Activated CD8-positive, alpha-beta memory T cell treated with anti-CD3 and anti-CD28 coated beads for 1 hour (primary cell): ENCODE data around the gene KCNQ2.

ENCODE experiments used
- DNase-seq, 2 donors: peaks; one replicate each; pipeline ENCODE4 v3.0.0-alpha.2; 2020; ENCODE audit warnings: low read depth in 1 of 2; ENCODE audit errors: extremely low read depth in 1 of 2

Gene KCNQ2

GRCh38 chr20:63439866-63440265 is 32.6 kb downstream of the KCNQ2 start:
- DNase-seq: no peak

GRCh38 chr20:63438121-63438520 is 34.3 kb downstream of the KCNQ2 start:
- DNase-seq: no peak

GRCh38 chr20:63435552-63435951 is 36.9 kb downstream of the KCNQ2 start:
- no peak for DNase-seq

DNA sequence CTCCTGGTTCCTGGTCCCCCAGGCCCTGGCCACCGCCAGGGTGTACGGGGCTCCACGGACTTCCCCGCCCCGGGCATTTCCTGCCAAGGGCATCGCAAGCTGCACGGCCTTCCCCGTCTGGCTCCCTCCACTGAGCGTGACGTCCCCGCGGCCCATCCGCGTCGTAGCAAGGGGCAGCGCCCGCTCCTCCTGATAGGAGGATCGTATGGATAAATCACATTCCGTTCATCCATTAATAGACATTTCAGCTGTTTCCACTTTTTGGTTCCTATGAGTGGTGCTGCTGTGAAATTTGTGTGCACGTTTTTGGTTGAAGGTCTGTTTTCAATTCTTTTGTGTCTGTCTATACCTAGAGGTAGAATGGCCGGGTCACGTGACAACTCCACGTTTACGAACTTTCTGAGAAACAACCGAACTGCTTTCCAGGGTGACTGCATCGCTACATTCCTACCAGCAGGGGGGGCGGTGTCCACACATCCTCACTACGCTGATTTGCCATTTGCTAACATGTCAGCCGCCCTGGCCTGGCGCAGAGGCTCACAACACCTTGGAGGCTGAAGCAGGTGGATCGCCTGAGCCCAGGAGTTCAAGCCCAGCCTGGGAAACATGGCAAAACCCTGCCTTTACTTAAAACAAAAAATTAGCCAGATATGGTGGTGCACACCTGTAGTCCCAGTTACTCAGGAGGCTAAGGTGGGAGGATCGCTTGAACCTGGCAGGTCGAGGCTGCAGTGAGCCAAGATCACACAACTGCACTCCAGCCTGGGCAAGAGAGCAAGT is 37.7 kb downstream of the KCNQ2 start:
- DNase-seq: peak; percentile 35 to 54

GRCh38 chr20:63433756-63434531 is 38.5 kb downstream of the KCNQ2 start:
- DNase-seq: no peak

DNA sequence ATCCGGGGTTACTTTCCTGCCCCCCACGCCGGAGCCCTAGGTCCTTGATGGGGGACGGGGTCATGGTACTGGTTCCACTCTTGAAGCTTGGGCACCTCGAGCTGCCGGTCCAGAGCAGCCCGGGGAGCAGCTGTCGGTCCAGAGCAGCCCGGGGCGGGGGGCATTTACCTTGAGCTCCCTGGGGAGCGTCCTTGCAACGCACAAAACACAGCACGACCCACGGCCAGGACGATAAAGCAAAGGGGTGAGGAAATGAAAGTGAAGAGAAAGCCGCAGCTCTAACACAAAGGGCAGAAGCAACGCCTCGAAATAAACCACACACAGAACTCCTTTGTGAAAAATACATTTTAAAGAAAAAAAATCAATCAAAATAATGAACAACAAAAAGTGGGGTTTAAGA is 39.1 kb downstream of the KCNQ2 start:
- DNase-seq: no peak

- no peak for DNase-seq
These were observed 39.7 kb downstream of the KCNQ2 start for GRCh38 chr20:63432577-63433325.

GRCh38 chr20:63431944-63432343 is 40.5 kb downstream of the KCNQ2 start:
- no peak for DNase-seq

GRCh38 chr20:63430891-63431290 is 41.6 kb downstream of the KCNQ2 start:
- no peak for DNase-seq

DNA sequence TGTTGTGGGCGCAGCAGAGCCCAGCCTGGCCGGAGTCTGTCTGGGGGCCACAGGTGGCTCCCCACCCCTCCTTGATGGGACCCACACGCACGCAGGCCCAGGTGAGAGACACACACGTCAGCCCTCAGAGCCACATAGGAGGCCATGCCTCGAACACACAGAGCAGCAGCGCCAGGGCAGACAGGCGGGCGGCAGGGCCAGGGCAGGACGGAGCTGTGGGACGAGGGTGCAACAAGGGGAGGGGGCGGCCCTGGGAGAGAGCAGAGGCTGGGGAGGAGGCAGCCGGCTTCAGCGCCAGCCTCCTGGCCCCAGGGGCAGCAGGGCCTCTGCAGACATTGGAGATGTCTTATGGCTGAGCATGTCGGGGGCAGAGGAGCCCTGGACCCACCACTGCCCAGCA is 42.5 kb downstream of the KCNQ2 start:
- DNase-seq: no peak

DNA sequence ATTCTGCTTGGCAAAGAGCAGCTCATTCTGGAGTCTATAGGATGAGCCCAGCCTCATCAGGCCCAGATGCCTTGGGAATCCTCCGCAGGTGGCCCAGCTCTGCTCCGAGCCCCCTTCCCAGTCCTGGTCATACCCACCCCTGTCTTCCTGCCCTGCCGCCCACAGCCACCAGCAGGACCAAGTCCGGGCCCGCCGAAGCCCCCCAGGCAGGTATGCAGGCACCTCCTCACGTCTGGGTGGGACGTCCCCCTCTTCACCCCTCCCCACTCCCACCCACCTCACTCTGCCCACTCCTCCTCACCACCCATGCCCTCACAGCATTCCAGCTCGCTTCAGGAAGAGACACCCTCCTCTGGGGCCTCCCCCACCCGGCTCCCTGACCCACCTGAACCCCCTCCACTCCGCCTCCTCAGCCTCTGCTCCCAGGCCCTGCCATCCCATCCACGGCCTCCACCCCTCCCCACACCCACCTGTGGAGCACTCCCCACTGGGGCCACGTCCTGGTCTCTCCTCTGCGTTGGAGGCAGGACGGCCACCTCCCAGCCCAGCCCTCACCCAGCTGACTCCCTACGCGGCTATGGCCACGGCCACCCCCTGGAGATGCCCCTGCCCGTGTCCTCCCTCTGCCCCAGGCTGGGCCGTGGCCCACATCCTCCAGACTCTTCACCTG is 43.4 kb downstream of the KCNQ2 start:
- DNase-seq: no peak

DNA sequence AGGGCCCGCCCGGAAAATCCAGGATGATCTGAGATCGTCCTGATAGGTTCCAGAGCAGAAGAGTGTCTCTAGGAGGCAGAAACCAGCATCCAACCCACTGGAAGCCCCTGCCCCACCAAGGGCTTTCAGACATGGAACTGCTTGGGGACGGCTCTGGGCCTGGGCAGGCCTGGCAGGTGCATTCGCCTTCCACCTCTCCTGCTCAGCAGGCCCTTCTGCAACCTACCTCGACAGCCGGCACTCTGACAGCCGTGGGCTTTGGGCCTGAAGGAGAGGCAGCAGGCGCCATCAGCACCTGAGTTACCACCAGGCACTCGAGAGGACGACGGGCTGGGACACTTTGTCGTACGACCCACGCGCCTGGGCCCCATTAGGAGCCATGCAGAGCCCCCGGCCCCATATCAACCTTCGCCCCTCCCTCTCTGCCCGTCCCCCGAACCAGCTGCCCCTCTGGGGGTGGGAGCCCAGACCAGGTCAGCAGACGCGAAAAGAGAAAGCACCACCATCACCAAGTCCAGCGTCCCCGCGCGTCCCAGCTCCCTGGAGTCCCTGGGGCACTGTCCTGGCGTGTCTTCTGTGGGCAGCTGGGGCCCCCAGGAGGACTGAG is 44.6 kb downstream of the KCNQ2 start:
- DNase-seq: no peak

GRCh38 chr20:63427206-63427605 is 45.2 kb downstream of the KCNQ2 start:
- no peak for DNase-seq

GRCh38 chr20:63425846-63426485 is 46.5 kb downstream of the KCNQ2 start:
- DNase-seq: no peak

GRCh38 chr20:63424613-63425012 is 47.8 kb downstream of the KCNQ2 start:
- DNase-seq: no peak

- DNase-seq: no peak
These were observed 48.7 kb downstream of the KCNQ2 start for GRCh38 chr20:63423751-63424150.

DNA sequence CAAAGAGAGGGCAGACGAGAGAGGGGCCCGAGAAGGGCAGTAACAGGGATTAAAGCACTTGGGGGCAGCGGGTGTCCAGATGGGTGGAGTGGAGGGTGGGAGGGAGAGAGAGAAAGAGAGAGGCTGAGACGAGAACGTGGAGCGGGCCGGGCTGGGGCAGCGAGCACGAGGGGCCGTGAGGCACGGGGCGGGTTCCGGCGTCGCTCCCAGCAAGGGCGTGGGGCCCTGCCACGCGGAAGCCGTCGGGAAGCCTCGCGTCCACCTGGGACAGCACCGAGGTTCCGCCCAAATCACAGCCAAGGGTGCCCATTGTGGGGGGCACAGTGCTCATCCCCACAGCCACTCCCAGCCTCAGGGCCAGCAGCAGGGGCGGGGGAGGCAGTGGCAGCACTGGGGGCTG is 49.8 kb downstream of the KCNQ2 start:
- DNase-seq: no peak

DNA sequence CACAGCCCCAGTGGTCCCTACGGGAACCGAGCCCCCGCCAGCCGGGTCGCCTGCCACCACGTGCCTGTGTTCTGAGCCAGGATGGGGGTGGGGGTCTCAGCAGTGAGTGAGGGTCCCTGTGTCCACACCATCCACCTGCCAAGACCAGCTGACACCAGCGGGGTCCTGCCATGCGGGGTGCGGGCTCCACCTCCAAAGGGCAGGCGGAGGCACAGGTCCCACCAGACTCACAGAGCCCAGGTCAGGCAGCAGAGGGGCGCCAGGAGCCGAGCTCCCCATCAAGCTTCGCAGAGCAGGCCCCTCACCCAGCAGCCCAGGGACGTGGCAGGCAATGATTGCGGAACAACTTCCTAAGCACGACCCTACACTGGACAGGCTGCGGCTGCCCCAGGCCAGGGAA is 50.5 kb downstream of the KCNQ2 start:
- no peak for DNase-seq

DNA sequence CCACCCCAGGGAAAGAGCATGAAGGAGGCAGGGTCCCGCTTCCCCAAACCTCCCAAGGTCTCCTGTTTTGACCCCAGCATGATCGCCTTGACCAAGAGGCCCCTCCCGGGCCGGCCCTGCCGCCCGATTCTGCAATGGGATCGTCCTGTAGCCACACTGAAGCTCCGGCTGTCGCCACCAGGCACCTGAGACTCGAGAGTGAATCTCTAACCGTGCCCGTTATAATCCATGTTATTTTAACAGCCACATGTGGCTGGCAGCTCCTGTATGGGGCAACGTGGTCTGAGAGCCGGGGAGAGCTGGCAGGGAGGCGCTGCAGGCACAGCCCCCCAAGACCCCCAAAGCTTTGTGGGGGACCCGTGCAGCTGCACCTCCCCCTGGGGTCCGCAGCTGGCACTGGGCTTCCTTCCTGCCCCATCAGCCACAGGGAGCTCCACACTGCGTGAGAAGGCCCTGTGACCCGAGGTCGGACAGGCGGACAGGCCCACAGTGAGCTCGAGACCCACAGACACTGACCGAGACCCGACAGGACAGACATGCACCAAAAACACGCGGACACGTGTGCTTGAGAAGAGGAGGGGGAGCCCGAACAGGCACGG is 51.3 kb downstream of the KCNQ2 start:
- DNase-seq: no peak
